Kidney (tissue), 14 donors: Measurements from ENCODE around the gene DTNBP1. TPM values are rescaled to one million over a fixed set of nuclear protein-coding genes. Genes with fewer than 3 reads are reported as not detected.
A peak's percentile ranks its signal among the peaks of the same experiment; 100 is the strongest.

ENCODE experiments used
- DNase-seq, 5 donors: peaks; one replicate each; pipeline ENCODE4 v3.0.0-alpha.2; 2013 to 2020
- FAIRE-seq: peaks from 2 replicates; lab custom pipeline; 2012; peaks lifted over from hg19 to GRCh38; lab: Jason Lieb, UNC
- H3K27ac ChIP-seq, 2 donors: one replicate each; pipeline ENCODE4 v1.7.0; 2013; ENCODE audit warnings: low read depth in 2 of 2, low read length in 2 of 2, inconsistent platforms in 1 of 2
- H3K27me3 ChIP-seq: one replicate; pipeline ENCODE4 v1.7.1; 2013; ENCODE audit warnings: low read length, inconsistent platforms; ENCODE audit not compliant: control insufficient read depth, insufficient read depth
- H3K36me3 ChIP-seq, 3 donors: one replicate each; pipeline versions ENCODE4 v1.7.0 to v1.7.1; 2013; ENCODE audit warnings: low read length in 3 of 3, control low read depth in 1 of 3, inconsistent platforms in 1 of 3; ENCODE audit not compliant: insufficient read depth in 3 of 3, control insufficient read depth in 2 of 3
- H3K4me1 ChIP-seq, 3 donors: one replicate each; pipeline versions ENCODE4 v1.7.0 to v1.7.1; 2013; ENCODE audit warnings: low read length in 3 of 3, inconsistent platforms in 1 of 3, low read depth in 1 of 3; ENCODE audit not compliant: control insufficient read depth in 2 of 3, insufficient read depth in 2 of 3
- H3K4me3 ChIP-seq, 3 donors: one replicate each; pipeline versions ENCODE4 v1.7.0 to v1.8.1; 2013; ENCODE audit warnings: low read length in 3 of 3, control low read depth in 1 of 3, inconsistent platforms in 1 of 3
- H3K9ac ChIP-seq, 3 donors: one replicate each; pipeline versions ENCODE4 v1.7.0 to v1.7.1; 2013; ENCODE audit warnings: low read length in 3 of 3, control low read depth in 1 of 3, inconsistent platforms in 1 of 3
- H3K9me3 ChIP-seq, 3 donors: one replicate each; pipeline versions ENCODE4 v1.7.0 to v1.7.1; 2013; ENCODE audit warnings: low read length in 3 of 3, control low read depth in 1 of 3, inconsistent platforms in 1 of 3; ENCODE audit not compliant: control insufficient read depth in 2 of 3, insufficient read depth in 1 of 3
- intact Hi-C: fragments of 100-400 bp; cut with DNase I; formaldehyde crosslinking; loops from one replicate; pipeline ENCODE4 v1.11.1; 2022
- polyA plus RNA-seq: library from polyadenylated mRNA; stranded (reverse); fragments of 350-450 nt; fragmentation: Illumina TruSeq; extraction: RNeasy Lipid Tissue Mini Kit (QIAGEN cat#74804); gene quantifications from one replicate; pipeline ENCODE4 v1.2.3, GENCODE V29; 2014; ENCODE audit warnings: low read depth, low replicate concordance; ENCODE audit not compliant: insufficient read depth
- total RNA-seq: library from RNA; stranded (reverse); fragmentation: NEBNext Ultra II Directional; extraction: Animal tissue kit (Norgen Biotek cat#: 25700); gene quantifications from one replicate; pipeline ENCODE4 v1.2.1, GENCODE V29; 2021
- TF ChIP-seq, protein P1 (sequence below): IDR thresholded peaks from 3 replicates; pipeline ENCODE4 v1.5.1; 2012; ENCODE audit warnings: mild to moderate bottlenecking, moderate library complexity, borderline replicate concordance; ENCODE audit not compliant: insufficient read depth; ENCODE audit errors: extremely low read depth
- donor health status: control.
- donor health status: control.
- donor health status: control.
- donor health status: control.
- donor health status: control.
- donor health status: DM: yes; HTN: yes; CAD: no.
- donor health status: Normal renal cell carcinoma (clear cell type).

The DTNBP1 gene
- total and polyA plus RNA-seq, 2 donors from 2014 or later, result 25.2 to 36.2 TPM

DNA sequence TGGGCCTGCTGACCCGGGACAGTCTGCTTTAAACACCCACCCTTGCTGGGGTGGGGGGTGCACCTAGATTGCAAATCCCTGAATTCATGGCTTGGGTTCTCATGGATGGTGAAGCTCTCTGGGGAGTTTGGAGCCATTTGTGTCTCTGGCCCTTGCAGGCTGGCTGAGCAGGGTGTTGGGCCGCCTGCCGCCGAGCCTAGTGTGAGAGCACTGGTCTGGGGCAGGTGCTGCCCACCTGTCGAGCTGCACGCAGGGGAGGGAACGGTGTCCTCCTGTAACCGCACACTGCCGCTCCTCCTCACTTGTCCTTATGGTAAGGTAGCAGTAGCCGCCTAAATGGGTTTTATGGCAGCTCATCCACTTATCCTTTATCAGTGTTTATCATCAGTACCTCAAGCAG is 143.9 kb downstream of the DTNBP1 start:
- DNase-seq (peak in 2 of 5 donors; percentile 24 to 68), FAIRE-seq (no peak)
- TF ChIP-seq, protein P1, sequence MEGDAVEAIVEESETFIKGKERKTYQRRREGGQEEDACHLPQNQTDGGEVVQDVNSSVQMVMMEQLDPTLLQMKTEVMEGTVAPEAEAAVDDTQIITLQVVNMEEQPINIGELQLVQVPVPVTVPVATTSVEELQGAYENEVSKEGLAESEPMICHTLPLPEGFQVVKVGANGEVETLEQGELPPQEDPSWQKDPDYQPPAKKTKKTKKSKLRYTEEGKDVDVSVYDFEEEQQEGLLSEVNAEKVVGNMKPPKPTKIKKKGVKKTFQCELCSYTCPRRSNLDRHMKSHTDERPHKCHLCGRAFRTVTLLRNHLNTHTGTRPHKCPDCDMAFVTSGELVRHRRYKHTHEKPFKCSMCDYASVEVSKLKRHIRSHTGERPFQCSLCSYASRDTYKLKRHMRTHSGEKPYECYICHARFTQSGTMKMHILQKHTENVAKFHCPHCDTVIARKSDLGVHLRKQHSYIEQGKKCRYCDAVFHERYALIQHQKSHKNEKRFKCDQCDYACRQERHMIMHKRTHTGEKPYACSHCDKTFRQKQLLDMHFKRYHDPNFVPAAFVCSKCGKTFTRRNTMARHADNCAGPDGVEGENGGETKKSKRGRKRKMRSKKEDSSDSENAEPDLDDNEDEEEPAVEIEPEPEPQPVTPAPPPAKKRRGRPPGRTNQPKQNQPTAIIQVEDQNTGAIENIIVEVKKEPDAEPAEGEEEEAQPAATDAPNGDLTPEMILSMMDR, result no peak
- no peak overlapping the region for H3K9ac ChIP-seq
- no peak overlapping the region for H3K4me3 ChIP-seq
- H3K4me1 ChIP-seq, result peaks cover 0 to 16% (median 6%) of the 10 kb centered on the region in 3 donors
- no peaks in the 10 kb centered on the region for H3K9me3 ChIP-seq
- H3K27me3 ChIP-seq, result no peaks in the 10 kb centered on the region
- no peak overlapping the region for H3K27ac ChIP-seq
- peaks cover 0 to 24% (median 3%) of the 10 kb centered on the region in 3 donors for H3K36me3 ChIP-seq
- intact Hi-C loops, result no loop called here

- Histone ChIP-seq H3K9me3 (no peaks in the 10 kb centered on the region), H3K4me1 (peaks cover 0 to 11% (median 6%) of the 10 kb centered on the region in 3 donors), H3K36me3 (peaks cover 0 to 18% (median 6%) of the 10 kb centered on the region in 3 donors), H3K27ac (no peak overlapping the region), H3K27me3 (no peaks in the 10 kb centered on the region), H3K9ac (no peak overlapping the region), H3K4me3 (no peak overlapping the region)
- DNase-seq, result peak in 2 of 5 donors; percentile 27 to 61
- TF ChIP-seq, protein P1, result no peak
- no peak for FAIRE-seq
- intact Hi-C loops, result no loop called here
Observed at GRCh38 chr6:15518057-15518456, 144.8 kb downstream of the DTNBP1 start.

DNA sequence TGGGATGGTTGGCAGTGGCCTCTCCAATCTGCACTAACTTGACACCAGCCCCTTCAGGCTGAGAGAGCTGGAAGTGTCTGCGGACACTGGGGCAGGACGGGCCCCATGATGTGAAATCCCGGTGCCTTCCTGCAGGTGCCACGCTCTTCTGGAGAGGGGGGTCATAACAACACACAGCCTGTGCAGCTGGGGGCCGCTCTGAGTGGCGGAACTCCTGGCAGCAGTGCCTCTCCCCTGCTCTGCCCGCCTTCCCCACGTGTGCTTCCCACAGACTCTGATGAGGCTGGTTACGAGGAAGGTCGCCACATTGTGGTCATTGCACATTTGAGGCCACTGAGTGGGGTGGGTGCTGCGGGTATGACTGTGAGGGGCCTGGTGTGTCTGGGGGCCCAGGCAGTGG is 145.2 kb downstream of the DTNBP1 start:
- DNase-seq, result peak in 2 of 5 donors; percentile 19 to 62
- TF ChIP-seq, protein P1, result no peak
- Histone ChIP-seq H3K27ac (no peak overlapping the region), H3K9ac (no peak overlapping the region), H3K4me3 (no peak overlapping the region), H3K36me3 (peaks cover 0 to 14% (median 6%) of the 10 kb centered on the region in 3 donors), H3K27me3 (no peaks in the 10 kb centered on the region), H3K4me1 (peaks cover 0 to 7% (median 6%) of the 10 kb centered on the region in 3 donors), H3K9me3 (no peaks in the 10 kb centered on the region)
- FAIRE-seq, result no peak
- intact Hi-C loops, result no loop called here
